GM21381 (cell line): ENCODE data around the gene NBPF3.

Experiments
- ATAC-seq: cut with Tn5 transposase; IDR thresholded peaks from one replicate; pipeline ENCODE4 v1.9.1; 2021; ENCODE audit warnings: mild to moderate bottlenecking, moderate library complexity; ENCODE audit not compliant: unreplicated experiment

Gene NBPF3

DNA sequence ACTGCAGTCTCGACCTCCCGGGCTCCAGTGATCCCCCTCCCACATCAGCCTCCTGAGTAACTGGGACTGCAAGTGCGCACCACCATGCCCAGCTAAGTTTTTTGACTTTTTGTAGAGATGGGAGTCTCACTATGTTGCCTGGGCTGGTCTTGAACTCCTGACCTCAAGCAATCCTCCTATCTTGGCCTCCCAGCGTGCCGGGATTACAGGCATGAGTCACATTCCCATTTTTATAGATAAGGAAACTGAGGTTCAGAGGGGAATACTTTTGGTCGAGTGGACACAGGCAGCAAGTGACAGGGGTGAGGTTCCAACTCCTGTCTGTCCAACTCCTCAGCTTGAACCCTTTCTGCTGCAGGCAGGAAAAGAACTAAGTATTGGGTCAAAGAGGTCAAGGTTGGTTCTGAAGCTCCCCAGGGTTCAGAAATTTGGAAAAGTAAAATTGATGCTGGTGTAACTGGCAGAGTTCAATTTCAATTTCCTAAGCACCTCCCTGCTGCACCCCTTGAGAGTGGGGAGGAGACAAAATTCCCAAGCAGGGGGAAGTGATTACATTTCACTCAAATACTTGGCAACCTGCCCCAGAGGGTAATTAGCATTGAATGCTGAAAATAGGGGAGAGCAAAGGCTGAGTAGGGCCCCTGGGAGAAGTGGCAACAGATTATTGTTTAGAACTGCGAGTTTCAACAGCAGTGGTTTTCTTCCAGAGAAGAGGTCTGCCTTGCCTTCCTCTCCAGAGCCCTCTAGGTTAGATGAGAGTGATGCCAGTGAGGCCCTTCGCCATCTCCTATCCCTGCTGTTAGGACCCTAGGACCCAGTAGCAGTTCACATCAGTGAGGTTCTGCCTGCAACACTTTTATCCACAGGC lies 51.8 kb downstream of the NBPF3 start:
- no peak for ATAC-seq

GRCh38 chr1:21492356-21492625 lies 52.4 kb downstream of the NBPF3 start:
- ATAC-seq, result no peak

DNA sequence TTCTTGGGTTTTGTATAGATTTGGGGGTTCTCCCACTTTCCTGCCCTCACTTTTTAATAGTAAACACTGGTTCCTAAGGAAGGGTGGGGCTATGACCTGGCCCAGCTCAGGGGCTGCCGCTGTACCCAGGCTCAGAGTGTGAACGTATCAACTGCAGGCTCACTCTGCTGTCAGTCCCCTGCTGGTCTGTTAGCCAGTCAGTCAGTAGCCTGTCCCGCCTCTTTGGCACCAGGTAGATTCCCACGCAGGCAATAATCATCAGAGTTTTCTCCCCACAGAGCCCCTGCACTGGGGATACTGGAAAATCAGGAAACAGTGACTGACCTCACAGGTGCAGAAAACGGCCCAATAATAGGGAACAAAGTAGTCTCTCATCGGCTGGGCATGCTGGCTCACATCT lies 54.3 kb downstream of the NBPF3 start:
- no peak for ATAC-seq

GRCh38 chr1:21495225-21495820 lies 55.4 kb downstream of the NBPF3 start:
- ATAC-seq, result no peak

DNA sequence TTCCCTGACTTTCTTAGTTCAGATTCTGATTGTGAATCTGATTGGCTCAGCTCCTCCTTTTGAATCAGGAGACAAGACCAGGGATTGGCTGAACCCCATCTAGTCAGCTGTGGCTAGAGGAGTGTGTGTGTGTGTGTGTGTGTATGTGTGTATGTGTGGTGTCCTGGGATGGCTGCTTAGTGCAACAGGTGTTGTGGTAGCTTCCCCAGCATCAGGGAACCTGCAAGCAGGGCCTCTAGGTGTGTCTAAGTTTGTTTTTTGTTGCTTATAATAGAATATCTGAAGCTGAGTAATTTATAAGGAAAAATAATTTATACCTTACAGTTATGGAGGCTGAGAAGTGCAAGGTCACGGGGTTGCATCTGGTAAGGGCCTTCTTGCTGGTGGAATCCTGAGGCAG lies 56.1 kb downstream of the NBPF3 start:
- ATAC-seq, result no peak

GRCh38 chr1:21496886-21497285 lies 56.9 kb downstream of the NBPF3 start:
- ATAC-seq, result no peak

GRCh38 chr1:21497466-21498061 lies 57.6 kb downstream of the NBPF3 start:
- ATAC-seq, result no peak

GRCh38 chr1:21499283-21499950 lies 59.5 kb downstream of the NBPF3 start:
- no peak for ATAC-seq

GRCh38 chr1:21503706-21504377 lies 63.9 kb downstream of the NBPF3 start:
- no peak for ATAC-seq

DNA sequence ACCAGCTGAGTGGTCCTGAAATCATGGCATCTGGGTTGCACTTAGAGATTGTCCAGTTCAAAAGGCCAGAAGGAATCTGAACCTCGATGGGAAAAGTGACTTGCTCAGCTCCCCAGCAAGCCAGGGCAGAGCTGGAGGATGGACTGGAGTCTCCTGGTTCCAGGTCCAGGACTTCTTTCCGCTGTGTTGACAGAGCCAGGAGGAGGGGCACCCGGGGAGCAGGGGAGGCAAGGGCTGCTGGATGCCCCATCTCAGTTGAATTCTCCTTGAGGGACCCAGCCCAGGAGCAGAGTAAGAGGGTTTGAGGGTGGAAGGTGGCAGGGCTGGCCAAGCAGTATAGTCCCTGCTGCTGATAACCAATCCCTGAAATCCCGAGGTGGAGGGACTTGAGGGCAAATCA lies 66.9 kb downstream of the NBPF3 start:
- no peak for ATAC-seq

- ATAC-seq, result no peak
These were observed 67.8 kb downstream of the NBPF3 start for GRCh38 chr1:21507511-21508270.

DNA sequence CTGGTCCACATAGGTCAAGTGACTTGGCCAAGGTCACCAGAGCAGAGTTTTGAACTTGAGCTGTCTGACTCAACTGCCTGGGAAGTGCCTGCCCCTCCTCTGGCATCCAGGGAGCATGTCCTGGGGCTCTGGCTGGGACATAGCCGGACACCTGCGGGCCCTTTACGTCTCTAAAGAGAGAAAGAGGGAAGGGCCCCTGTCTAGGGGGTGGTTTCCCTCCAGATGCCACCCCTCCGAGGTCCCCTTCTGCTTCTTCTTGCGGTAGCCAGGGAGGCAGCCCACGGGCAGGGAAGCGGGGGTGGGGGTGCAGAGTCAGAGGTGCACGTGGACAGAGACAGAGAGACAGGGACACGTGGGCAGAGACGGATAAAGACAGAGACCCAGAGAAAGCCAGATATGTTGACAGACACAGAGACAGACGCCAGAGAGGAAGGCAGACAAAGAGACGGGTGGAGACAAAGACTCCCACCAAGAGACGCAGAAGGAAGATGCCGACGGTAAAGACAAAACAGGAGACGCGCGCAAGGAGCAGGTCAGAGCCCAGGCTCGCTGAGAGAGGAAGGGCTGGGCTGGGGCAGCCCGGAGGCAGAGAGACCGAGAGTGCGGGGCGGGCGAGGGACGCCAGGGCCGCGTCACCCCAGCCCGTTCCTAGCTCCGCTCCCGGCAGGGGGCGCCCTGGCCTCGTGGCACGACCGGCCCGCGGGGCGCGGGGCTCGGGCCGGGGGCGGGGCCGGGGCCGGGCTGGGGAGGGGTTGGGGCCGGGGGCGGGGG lies 68.8 kb downstream of the NBPF3 start:
- no peak for ATAC-seq

GRCh38 chr1:21509351-21510112 lies 69.6 kb downstream of the NBPF3 start, which contains the start of gene ALPL:
Gene ALPL, plus strand, starts transcription at chr1:21509423. Its CDS starts 44,659 bp downstream, at chr1:21554082.
- no peak for ATAC-seq

GRCh38 chr1:21510113-21510493 lies 70.2 kb downstream of the NBPF3 start:
- no peak for ATAC-seq

GRCh38 chr1:21510885-21511578 lies 71.1 kb downstream of the NBPF3 start:
- no peak for ATAC-seq

- ATAC-seq, result no peak
These were observed 71.9 kb downstream of the NBPF3 start for GRCh38 chr1:21511579-21512522.

- ATAC-seq, result no peak
These were observed 74.3 kb downstream of the NBPF3 start for GRCh38 chr1:21514245-21514644.
